HL-60 (cell line): ENCODE results near the gene SSNA1.

Experiments used
- DNase-seq, 2 experiments: peaks; one replicate each; pipeline ENCODE4 v3.0.0-alpha.2; 2010 to 2020; ENCODE audit warnings: low read depth in 1 of 2, low spot score in 1 of 2
- H3K27ac ChIP-seq: fragments of 250-450 bp; sonication (Bioruptor Pico); replicated peaks from 2 replicates; pipeline ENCODE4 v1.5.1; 2020; ENCODE audit warnings: mild to moderate bottlenecking, moderate library complexity
- H3K27me3 ChIP-seq: fragments of 250-450 bp; sonication (Bioruptor Pico); 2 replicates; pipeline ENCODE4 v1.5.1; 2021; ENCODE audit warnings: mild to moderate bottlenecking, moderate library complexity; ENCODE audit not compliant: insufficient read depth, poor library complexity, severe bottlenecking
- H3K4me3 ChIP-seq: replicated peaks from 2 replicates; pipeline ENCODE4 v1.5.1; 2011; ENCODE audit warnings: mild to moderate bottlenecking, control low read depth, low read length; ENCODE audit not compliant: insufficient read depth
- CTCF ChIP-seq: IDR thresholded peaks from one replicate; pipeline ENCODE4 v1.5.1; 2011; ENCODE audit warnings: low read length, control low read depth, inconsistent platforms; ENCODE audit not compliant: insufficient read depth
- GABPA ChIP-seq: IDR thresholded peaks from 2 replicates; pipeline ENCODE4 v1.6.1; 2012; ENCODE audit warnings: low read depth
- POLR2AphosphoS5 ChIP-seq: IDR thresholded peaks from 2 replicates; pipeline ENCODE4 v1.6.1; 2012; ENCODE audit warnings: low read depth
- REST ChIP-seq: IDR thresholded peaks from 2 replicates; pipeline ENCODE4 v1.6.1; 2012; ENCODE audit warnings: low read depth; ENCODE audit not compliant: insufficient replicate concordance
- SPI1 ChIP-seq: IDR thresholded peaks from 2 replicates; pipeline ENCODE4 v1.6.1; 2012; ENCODE audit warnings: low read depth, mild to moderate bottlenecking, borderline replicate concordance

The SSNA1 gene

GRCh38 chr9:137222190-137223077 is 34.0 kb downstream of the SSNA1 start, which contains the start of gene RNF208:
RNF208 (minus strand) TSS chr9:137222240; CDS start chr9:137221212, 1,028 bp downstream.
- Histone ChIP-seq H3K4me3 (peak within 1 kb of the TSS; percentile 84), H3K27me3 (no peaks in the 10 kb centered on the region), H3K27ac (peak within 1 kb of the TSS; percentile 73)
- no peak for DNase-seq
- TF ChIP-seq SPI1 (no peak), GABPA (no peak), CTCF (no peak), REST (no peak), POLR2AphosphoS5 (no peak)

- H3K27ac ChIP-seq, result peak overlapping the region; percentile 73
- peak; percentile 92 to 99 for DNase-seq
- TF ChIP-seq REST (no peak), GABPA (peak; percentile 95), POLR2AphosphoS5 (peak; percentile 65), SPI1 (peak; percentile 39; the same call in 1 of the 2 replicates), CTCF (no peak)
Measured at GRCh38 chr9:137223078-137223970, 34.8 kb downstream of the SSNA1 start.

GRCh38 chr9:137224830-137225694 is 36.6 kb downstream of the SSNA1 start, which contains the start of gene CYSRT1:
CYSRT1 (plus strand) TSS chr9:137225174; CDS start chr9:137225622, 448 bp downstream.
- no peak for TF ChIP-seq SPI1
- TF ChIP-seq REST, result no peak
- TF ChIP-seq GABPA, result no peak
- TF ChIP-seq POLR2AphosphoS5, result no peak
- no peak for TF ChIP-seq CTCF
- no peak for DNase-seq
- Histone ChIP-seq H3K27ac (peak within 1 kb of the TSS; percentile 73), H3K4me3 (peak within 1 kb of the TSS; percentile 84), H3K27me3 (no peaks in the 10 kb centered on the region)

More at GRCh38 chr9:137223078-137223970, 34.8 kb downstream of the SSNA1 start:
- Histone ChIP-seq H3K27me3 (no peaks in the 10 kb centered on the region), H3K4me3 (peak overlapping the region; percentile 84)
